ENCODE measurements around the gene CCIN.
"Not testable (repeated sequence)": the region's sequence is repeated elsewhere in the genome, so short reads cannot be mapped to it uniquely, and the experiment has no call there.

CCIN gene

GRCh38 chr9:36141288-36141687, 27.9 kb upstream of the CCIN start:
- peak in 1 of 2 experiments; percentile 6 for DNase-seq

- no peak for DNase-seq
These were observed 27.4 kb upstream of the CCIN start for GRCh38 chr9:36141761-36142160.

DNA sequence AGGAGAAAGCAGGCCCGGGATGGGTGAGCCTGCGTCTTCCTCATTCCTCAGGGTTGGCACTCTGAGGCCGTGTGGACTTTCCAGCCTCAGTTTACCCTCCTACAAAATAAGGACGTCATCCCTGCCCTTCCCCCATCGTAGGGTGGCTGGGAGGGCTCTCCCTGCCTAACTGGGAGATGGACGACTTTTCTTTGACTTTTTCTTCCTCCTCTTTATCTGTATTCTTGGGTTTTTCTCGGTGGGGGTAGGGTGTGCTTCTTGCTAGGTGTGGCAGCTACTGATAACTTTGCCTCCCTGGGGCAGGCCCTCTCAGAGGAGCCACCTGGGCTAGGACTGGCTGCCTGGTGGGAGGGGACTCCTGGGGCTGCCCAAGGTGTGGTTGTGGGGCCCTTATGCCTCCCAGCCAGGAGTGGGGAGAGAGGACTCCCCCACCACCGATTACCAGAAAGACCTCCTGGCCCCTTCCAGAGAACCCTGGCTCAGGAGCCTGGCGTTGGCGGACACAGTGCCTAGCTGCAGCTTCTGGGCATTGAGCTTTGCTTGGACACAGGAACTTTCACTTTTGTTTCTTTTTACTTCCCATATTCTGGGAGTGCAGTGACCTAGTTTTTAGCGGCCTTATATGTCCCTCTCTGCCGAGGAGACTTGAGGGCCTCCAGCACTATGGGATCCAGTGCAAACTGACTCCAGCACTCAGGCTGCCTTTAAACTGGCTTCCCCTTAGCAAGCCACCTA, 26.5 kb upstream of the CCIN start:
- DNase-seq = no peak

DNA sequence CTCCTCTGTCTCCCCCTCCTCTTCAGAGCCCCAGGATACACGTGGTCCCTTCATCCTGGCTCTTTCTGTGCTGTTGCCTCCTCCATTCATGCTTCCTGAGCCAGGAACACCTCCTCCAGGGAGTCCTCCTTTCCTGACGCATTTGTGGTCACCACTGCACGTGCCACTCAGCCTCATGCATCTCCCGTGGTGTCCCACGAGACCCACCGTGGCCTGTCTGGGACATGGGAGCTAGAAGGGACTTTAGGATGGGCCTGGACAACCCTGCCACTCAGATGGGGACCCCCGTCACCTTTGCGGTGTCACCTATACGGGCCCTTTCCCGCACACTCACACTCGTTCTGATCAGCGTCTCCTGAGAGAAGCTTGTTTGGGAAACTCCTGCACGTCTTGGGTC, 25.9 kb upstream of the CCIN start:
- no peak for DNase-seq

DNA sequence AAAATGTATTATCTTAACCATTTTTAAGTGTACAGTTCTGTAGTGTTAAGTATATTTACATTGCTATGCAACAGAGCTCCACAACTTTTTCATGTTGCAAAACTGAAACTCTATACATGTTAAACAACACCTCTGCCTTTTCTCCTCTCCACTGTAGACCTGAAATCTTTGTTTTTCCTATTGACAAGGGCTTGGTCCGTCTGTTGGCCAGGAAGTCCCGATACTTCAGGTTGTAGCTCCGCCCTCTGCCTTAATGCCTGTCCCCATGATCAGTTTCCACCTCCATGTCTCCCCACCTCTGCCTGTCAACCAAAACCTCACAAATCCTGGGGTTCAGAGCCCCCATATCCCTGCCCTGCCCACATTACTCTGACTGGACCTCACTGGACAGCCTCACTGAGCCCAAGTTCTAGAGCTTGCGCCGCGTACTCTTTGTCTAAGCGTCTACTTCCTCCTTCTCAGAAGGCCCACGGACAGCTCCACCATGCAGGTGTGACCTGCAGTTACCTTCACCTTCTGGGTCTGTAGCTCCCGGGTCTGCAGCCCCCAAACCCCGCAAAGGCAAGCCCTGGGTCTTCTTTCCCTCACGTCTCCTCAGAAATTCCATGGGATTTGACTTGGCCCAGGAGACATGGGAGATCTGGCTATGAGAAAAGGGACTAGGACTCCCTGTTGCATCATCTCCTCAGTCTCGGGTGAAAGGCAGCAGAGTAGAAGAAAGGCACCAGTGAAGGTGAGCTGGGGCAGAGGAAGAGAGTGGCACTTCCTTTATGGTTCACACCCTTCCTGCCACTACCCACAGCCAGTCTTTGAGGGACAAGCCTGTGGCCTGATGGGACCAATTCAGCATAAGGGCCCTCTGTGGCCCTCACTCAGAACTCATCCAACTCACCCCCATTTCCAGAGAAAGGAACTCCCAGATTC, 24.6 kb upstream of the CCIN start:
- no peak for DNase-seq

DNA sequence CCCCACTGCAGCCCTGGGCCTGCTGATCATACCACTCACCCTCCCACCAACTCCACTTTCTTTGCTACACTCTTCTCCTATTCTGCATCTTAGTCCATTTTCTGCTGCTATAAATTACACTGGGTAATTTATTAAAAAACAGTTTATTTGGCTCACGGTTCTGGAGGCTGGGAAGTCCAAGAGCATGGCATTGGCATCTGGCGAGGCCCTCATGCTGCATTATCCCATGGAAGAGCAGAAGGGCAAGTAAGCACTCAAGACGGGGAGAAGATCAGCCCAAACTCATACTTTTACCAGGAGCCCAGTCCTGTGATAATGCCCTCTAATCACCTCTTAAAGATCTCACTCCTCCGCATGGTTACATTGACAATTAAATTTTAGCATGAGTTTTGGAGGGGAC, 23.2 kb upstream of the CCIN start:
- DNase-seq = no peak

DNA sequence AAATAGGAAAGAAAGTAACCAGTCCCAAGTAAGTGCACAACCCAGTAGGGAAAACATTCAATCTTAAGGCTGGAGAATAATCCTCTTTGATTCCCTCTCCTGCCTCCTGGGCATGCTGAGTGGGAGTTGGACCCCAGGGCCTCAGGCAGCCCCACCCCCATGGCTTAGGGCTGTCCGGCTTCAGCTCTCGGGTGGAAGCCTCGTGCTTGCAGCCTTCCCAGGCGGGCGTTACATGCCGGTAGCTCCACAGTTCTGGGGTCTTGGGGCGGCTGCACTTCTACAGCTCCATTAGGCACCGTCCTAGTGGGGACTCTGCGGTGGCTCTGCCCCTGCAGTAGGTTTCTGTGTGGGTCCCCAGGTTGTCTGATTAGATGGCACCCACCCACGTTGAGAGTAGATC, 22.5 kb upstream of the CCIN start:
- DNase-seq = no peak

- DNase-seq = no peak
These were observed 21.6 kb upstream of the CCIN start for GRCh38 chr9:36147441-36148175.

DNA sequence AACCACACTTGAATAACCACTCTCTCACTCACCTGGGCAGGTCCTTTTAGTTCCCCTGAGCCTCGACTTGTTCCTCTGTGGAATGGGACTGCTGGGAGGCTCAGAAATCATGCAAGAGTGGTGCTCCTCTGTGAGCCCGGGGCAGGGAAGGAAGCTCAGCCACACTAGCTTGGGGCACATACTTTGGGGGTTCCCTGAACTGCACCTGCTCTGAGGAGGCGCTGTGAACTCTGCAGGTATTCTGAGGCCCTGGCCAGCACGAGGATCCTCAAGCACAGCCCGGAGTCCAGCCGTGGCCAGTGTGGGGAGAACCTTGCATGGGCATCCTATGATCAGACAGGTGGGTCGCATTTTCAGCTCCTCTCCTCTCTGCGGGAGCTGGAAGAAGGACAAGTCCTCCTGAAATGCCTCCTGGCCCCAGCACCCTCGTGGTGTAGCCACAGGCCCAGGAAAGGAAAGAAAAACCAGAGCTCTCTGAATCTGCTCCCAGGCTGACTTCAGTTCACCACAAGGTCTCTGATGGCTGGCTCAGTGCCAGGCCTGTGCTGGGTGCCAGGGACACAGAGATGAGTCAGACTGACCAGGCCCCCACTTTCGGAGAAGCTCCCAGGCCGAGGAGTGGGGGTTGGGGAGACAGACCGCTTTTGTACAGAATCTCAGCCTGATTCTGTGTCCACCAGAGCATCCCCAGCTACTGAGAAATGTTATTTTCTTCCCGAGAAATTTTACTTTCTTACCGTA, 20.7 kb upstream of the CCIN start:
- no peak for DNase-seq

GRCh38 chr9:36149197-36149596, 20.0 kb upstream of the CCIN start:
- DNase-seq = no peak

DNA sequence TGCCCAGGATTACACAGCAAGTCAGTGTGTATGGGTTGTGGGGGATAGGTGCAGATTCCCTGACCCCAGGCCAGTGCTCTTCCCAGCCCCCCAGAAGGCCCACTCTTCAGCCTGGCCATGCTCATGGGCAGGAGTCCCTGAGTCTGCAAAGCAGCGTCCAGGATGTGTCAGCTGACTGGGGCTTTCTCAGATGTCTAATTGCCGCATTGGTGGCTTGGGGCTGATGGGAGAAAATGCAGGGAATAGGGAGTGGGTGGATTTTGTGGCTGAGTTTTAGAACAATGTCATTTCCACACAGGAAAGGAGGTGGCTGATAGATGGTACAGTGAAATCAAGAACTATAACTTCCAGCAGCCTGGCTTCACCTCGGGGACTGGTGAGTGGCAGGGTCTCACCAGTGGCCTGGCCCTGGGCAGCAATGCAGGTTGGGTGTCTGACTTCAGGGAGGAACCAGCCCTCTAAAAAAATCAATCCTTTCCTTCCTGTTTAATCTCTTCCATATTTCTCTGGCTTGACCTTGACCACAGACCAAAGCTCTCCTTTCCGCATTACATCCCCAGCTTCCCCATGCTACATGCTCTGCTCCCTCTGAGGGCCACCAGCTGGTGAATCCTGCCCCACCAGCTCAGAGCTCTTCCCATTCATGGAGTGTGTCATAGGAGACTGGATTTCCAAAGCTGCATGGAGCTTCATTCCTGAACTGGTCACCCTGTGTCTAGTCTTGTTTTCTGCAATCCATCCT, 18.4 kb upstream of the CCIN start:
- no peak for DNase-seq

- no peak for DNase-seq
These were observed 17.6 kb upstream of the CCIN start for GRCh38 chr9:36151316-36152210.

GRCh38 chr9:36152741-36153438, 16.3 kb upstream of the CCIN start:
- no peak for DNase-seq

DNA sequence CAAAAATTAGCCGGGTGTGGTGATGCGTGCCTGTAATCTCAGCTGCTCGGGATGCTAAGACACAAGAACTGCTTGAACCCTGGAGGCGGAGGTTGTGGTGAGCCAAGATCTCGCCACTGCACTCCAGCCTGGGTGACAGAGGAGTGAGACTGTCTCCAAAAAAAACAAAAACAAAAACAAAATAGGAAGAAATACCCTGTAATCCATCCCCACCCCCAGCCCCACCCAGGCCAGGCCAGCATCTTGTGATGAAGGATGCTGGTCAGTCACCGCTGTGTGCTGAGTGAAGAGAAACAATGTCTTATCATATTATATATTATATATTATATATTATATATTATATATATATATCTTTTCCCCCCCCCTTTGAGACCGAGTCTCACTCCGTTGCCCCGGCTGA, 15.4 kb upstream of the CCIN start:
- no peak for DNase-seq

GRCh38 chr9:36154331-36154952, 14.7 kb upstream of the CCIN start:
- no peak for DNase-seq

GRCh38 chr9:36156116-36156515, 13.1 kb upstream of the CCIN start:
- DNase-seq = no peak

- no peak for DNase-seq
These were observed 11.1 kb upstream of the CCIN start for GRCh38 chr9:36158122-36158521.

DNA sequence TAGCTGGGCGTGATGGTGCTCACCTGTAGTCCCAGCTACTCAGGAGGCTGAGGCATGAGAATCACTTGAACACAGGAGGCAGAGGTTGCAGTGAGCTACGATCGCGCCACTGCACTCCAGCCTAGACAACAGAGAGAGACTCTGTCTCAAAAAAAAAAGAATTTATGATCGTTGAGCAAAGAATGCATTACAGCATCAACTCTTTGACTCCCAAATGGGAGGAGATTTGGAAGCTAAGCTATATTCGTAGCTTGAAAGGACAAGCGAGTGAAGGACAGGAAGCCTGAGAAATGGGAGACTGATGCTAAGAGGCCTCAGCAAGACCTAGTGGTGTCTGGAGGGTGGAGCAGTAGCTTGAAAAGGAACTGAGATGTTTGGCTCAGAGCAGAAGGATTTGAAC, 10.3 kb upstream of the CCIN start:
- no peak for DNase-seq

DNA sequence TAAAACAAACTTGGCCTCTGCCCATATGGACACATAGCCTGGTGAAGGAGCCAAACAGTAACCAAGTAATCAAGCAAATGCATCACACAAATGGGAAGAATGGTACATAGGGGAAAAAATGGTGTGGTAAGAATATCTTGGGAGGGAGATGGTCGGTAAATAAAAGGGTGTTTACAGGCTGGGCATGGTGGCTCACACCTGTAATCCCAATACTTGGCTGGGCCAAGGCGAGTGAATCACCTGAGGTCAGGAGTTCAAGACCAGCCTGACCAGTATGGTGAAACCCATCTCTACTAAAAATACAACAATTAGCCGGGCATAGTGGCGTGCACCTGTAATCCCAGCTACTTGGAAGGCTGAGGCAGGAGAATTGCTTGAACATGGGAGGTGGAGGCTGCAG, 9.7 kb upstream of the CCIN start:
- DNase-seq = not testable (repeated sequence)

- not testable (repeated sequence) for DNase-seq
These were observed 9.1 kb upstream of the CCIN start for GRCh38 chr9:36160126-36160525.

Data from NCI-H526 (cell line).